Kidney capillary endothelial cell (primary cell): ENCODE results near the gene VIPR2.
"Not testable (repeated sequence)": the region's sequence is repeated elsewhere in the genome, so short reads cannot be mapped to it uniquely, and the experiment has no call there.

Source experiments
- DNase-seq: peaks from one replicate; pipeline ENCODE4 v3.0.0-alpha.2; 2018; ENCODE audit warnings: low spot score

VIPR2 gene

GRCh38 chr7:159144758-159145489, at the start of gene VIPR2:
TSS of gene VIPR2 (minus strand) at chr7:159144867. CDS start at chr7:159144771, 96 bp downstream.
- no peak for DNase-seq

GRCh38 chr7:159193543-159194090, 49.0 kb upstream of the VIPR2 start:
- no peak for DNase-seq

GRCh38 chr7:159192725-159193453, 48.2 kb upstream of the VIPR2 start:
- no peak for DNase-seq

- DNase-seq: no peak
Observed at GRCh38 chr7:159192013-159192412, 47.3 kb upstream of the VIPR2 start.

GRCh38 chr7:159191236-159191635, 46.6 kb upstream of the VIPR2 start:
- no peak for DNase-seq

GRCh38 chr7:159188011-159188410, 43.3 kb upstream of the VIPR2 start:
- DNase-seq: no peak

- DNase-seq: no peak
Observed at GRCh38 chr7:159179241-159179640, 34.6 kb upstream of the VIPR2 start.

- no peak for DNase-seq
Observed at GRCh38 chr7:159177284-159177953, 32.8 kb upstream of the VIPR2 start.

GRCh38 chr7:159175792-159176191, 31.1 kb upstream of the VIPR2 start:
- no peak for DNase-seq

GRCh38 chr7:159175100-159175499, 30.4 kb upstream of the VIPR2 start:
- not testable (repeated sequence) for DNase-seq

- no peak for DNase-seq
Observed at GRCh38 chr7:159172400-159172799, 27.7 kb upstream of the VIPR2 start.

GRCh38 chr7:159169391-159169790, 24.7 kb upstream of the VIPR2 start:
- no peak for DNase-seq

- DNase-seq: no peak
Observed at GRCh38 chr7:159167139-159167538, 22.5 kb upstream of the VIPR2 start.

- DNase-seq: no peak
Observed at GRCh38 chr7:159166530-159166929, 21.9 kb upstream of the VIPR2 start.

- DNase-seq: no peak
Observed at GRCh38 chr7:159165352-159165751, 20.7 kb upstream of the VIPR2 start.

GRCh38 chr7:159163703-159164301, 19.1 kb upstream of the VIPR2 start:
- DNase-seq: not testable (repeated sequence)

GRCh38 chr7:159162050-159162626, 17.5 kb upstream of the VIPR2 start:
- DNase-seq: not testable (repeated sequence)

- no peak for DNase-seq
Observed at GRCh38 chr7:159160450-159160849, 15.8 kb upstream of the VIPR2 start.

- no peak for DNase-seq
Observed at GRCh38 chr7:159159731-159160130, 15.1 kb upstream of the VIPR2 start.

- no peak for DNase-seq
Observed at GRCh38 chr7:159158888-159159405, 14.3 kb upstream of the VIPR2 start.

GRCh38 chr7:159158125-159158887, 13.6 kb upstream of the VIPR2 start:
- no peak for DNase-seq
